HEK293 (cell line): ENCODE measurements around the gene SERAC1.
"Not testable (repeated sequence)": the region's sequence is repeated elsewhere in the genome, so short reads cannot be mapped to it uniquely, and the experiment has no call there.

Experiments
- SP2 ChIP-seq: fragments of 450-650 bp; formaldehyde crosslinking; IDR thresholded peaks from 2 replicates; pipeline ENCODE4 v1.5.1; 2016; ENCODE audit warnings: missing biosample characterization, missing genetic modification characterization
- ZNF596 ChIP-seq: fragments of 450-650 bp; IDR thresholded peaks from 2 replicates; pipeline ENCODE4 v1.5.0; 2018; ENCODE audit warnings: missing biosample characterization, mild to moderate bottlenecking, missing genetic modification characterization, moderate library complexity

DNA sequence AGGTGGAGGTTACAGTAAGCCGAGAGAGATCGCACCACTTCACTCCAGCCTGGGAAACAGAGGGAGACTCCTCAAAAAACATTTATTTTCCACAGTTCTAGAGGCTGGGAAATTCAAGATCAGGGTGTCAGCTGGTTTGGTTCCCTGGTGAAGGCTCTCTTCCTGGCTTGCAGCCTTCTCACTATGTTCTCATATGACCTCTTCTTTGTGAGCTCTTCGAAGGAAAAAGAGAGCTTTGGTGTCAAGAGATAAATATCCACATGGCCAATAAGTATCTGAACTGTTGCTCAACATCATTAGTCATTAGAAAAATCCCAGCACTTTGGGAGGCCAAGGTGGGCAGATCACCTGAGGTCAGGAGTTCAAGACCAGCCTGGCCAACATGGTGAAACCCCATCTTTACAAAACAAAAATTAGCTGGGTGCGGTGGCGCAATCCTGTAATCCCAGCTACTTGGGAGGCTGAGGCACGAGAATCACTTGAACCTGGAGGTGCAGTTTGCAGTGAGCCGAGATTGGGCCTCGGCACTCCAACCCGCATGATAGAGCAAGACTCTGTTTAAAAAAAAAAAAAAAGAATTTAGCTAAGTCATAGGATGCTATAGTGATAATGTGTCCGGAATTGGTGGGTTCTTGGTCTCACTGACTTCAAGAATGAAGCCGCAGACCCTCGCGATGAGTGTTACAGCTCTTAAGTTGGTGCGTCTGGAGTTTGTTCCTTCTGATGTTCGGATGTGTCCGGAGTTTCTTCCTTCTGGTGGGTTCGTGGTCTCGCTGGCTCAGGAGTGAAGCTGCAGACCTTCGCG is 40.4 kb upstream of the SERAC1 start:
- not testable (repeated sequence) for TF ChIP-seq SP2 (tag by site-specific recombination); ZNF596
